ENCODE data around the gene APLP1. TPM values are rescaled to one million over a fixed set of nuclear protein-coding genes. Genes with fewer than 3 reads are reported as not detected.

APLP1 gene
- polyA plus RNA-seq, 1 experiment = 11.4 TPM

DNA sequence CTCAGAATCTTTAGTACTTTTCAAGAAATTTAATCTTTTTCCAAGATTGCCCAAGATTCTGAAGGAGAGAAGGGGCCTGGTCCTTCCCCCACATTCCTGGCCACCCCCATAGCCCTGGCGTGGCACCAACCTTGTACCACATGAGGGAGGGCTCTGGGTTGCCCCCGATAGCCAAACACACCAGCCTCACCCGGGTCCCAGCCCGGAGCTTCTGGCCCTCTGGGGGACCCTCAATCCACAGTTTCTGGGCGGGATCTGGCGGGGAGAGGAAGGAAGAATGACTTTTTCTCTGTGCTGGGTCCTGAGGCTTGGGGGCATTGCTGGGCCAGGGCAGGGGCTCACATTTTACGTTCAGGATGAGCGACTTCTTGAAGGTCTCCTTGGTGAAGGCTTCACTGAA is 20.5 kb upstream of the APLP1 start:
- POLR2A ChIA-PET = no interaction called here
- TF ChIP-seq, protein P1, sequence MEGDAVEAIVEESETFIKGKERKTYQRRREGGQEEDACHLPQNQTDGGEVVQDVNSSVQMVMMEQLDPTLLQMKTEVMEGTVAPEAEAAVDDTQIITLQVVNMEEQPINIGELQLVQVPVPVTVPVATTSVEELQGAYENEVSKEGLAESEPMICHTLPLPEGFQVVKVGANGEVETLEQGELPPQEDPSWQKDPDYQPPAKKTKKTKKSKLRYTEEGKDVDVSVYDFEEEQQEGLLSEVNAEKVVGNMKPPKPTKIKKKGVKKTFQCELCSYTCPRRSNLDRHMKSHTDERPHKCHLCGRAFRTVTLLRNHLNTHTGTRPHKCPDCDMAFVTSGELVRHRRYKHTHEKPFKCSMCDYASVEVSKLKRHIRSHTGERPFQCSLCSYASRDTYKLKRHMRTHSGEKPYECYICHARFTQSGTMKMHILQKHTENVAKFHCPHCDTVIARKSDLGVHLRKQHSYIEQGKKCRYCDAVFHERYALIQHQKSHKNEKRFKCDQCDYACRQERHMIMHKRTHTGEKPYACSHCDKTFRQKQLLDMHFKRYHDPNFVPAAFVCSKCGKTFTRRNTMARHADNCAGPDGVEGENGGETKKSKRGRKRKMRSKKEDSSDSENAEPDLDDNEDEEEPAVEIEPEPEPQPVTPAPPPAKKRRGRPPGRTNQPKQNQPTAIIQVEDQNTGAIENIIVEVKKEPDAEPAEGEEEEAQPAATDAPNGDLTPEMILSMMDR (IDR thresholded peaks at IDR 0.05; ENCODE audit: insufficient read depth, low read depth, low read length) = no peak
- Histone ChIP-seq H3K36me3 (ENCODE audit: control insufficient read depth, insufficient read depth, low read length) (no peaks in the 10 kb centered on the region), H3K4me3 (ENCODE audit: low read depth, low read length) (no peak overlapping the region), H3K27me3 (ENCODE audit: control insufficient read depth, insufficient read depth, low read length) (peaks cover 23% of the 10 kb centered on the region)
- CTCF ChIA-PET = interaction anchor here (1.2 kb wide), 1 partner anchor 9 kb away, joined by 3 read pairs; no protein-coding TSS in a partner anchor
- no peak for DNase-seq (ENCODE audit: low read depth)

DNA sequence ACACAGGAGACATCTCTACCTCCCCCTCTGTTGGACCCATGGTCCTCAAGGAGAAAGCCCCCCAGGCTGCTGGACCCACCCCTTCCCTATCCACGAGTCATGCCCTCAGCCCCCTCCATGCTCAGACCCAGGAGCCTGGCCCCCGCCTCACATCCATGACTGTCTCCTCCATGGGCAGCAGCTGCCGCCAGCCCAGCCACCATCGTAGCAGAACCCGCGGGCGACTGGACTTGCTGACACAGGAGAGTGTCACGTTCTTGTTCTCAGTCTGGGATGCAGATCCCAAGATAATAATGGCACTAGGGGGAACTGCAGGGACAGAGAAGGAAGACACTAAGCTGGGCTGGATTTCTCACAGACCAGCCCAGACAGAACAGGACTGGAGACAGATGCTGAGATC is 19.9 kb upstream of the APLP1 start:
- CTCF ChIA-PET = no interaction called here
- peaks cover 27% of the 10 kb centered on the region for H3K27me3 ChIP-seq (ENCODE audit: control insufficient read depth, insufficient read depth, low read length)
- TF ChIP-seq, protein P1 (IDR thresholded peaks at IDR 0.05; ENCODE audit: insufficient read depth, low read depth, low read length) = no peak

DNA sequence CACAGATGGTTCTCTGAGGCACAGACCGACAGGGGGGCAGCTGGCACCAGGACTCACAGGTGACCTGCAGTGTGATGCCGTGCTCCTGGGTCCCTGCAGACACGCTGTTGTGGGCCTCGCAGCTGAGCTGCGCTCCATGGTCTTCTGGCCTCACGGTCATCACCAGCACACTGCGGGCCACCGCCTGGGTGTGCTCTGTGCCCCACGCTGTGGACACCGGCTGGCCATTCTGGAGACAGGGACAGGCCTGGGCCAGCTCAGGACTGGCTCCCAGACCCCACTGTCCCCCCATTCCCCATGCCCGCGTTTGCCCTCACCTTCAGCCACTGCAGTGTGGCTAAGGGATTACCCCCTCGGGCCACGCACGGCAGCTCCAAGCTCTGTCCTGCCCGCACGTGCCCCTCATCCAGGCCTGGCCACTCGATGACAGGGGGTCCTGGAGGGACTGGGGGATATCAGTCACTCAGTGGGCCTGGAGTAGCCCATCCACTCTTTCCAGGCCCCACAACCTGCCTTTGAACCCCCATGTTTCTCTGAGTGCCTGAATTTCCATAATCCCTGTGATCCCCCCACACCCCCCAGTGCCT is 19.4 kb upstream of the APLP1 start:
- DNase-seq (ENCODE audit: low read depth) = no peak
- CTCF ChIA-PET = no interaction called here
- POLR2A ChIA-PET = no interaction called here
- H3K4me3 ChIP-seq (ENCODE audit: low read depth, low read length) = no peak overlapping the region
- H3K36me3 ChIP-seq (ENCODE audit: control insufficient read depth, insufficient read depth, low read length) = no peaks in the 10 kb centered on the region
- H3K27me3 ChIP-seq (ENCODE audit: control insufficient read depth, insufficient read depth, low read length) = peaks cover 27% of the 10 kb centered on the region
- TF ChIP-seq, protein P1 (IDR thresholded peaks at IDR 0.05; ENCODE audit: insufficient read depth, low read depth, low read length) = no peak

More for the DNA sequence above, 19.9 kb upstream of the APLP1 start:
- POLR2A ChIA-PET = no interaction called here
- H3K4me3 ChIP-seq (ENCODE audit: low read depth, low read length) = no peak overlapping the region
- no peaks in the 10 kb centered on the region for H3K36me3 ChIP-seq (ENCODE audit: control insufficient read depth, insufficient read depth, low read length)
- DNase-seq (ENCODE audit: low read depth) = no peak

DNA sequence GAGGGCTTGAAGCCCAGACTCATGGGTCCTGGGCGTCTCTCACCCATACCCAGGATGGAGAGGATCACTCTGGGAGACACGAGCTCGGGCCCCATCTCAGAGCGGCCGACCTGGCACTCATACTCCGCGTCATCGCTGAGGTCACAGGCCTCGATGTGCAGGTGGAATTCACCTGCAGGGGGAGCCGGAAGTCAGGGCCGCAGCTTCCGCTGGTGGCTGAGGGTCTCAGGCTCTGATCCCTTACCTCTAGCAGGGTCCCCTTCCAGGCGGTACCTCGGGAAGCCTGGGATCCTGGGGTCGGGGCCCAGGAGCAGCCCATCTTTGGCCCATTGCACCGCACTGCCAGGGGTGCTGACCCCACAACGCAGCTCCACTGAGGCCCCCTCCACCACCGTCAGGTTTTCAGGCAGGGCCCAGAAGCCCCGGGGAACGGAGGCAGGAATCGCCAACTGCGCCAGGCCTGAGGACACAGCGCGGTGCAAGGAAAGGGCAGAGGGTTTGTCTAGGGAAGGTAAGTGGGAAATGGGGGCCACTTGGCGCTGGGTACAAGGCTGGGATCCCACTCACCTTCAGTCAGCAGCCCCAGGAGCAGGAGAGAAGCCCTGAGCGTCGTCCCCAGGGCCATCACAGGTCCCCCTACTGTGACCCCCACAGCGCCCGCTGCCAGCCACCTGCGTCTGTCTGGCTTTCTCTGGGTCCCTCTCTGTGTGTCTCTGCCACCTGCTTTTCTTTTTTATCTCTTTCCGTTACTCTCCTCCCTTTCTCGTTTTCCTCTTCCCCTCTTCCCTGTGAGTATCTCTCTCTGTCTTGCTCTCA is 17.0 kb upstream of the APLP1 start:
- TF ChIP-seq, protein P1 (IDR thresholded peaks at IDR 0.05; ENCODE audit: insufficient read depth, low read depth, low read length) = no peak
- ChIA-PET POLR2A (no interaction called here), CTCF (no interaction called here)
- Histone ChIP-seq H3K27me3 (ENCODE audit: control insufficient read depth, insufficient read depth, low read length) (peaks cover 20% of the 10 kb centered on the region), H3K36me3 (ENCODE audit: control insufficient read depth, insufficient read depth, low read length) (no peaks in the 10 kb centered on the region), H3K4me3 (ENCODE audit: low read depth, low read length) (no peak overlapping the region)
- DNase-seq (ENCODE audit: low read depth) = no peak

DNA sequence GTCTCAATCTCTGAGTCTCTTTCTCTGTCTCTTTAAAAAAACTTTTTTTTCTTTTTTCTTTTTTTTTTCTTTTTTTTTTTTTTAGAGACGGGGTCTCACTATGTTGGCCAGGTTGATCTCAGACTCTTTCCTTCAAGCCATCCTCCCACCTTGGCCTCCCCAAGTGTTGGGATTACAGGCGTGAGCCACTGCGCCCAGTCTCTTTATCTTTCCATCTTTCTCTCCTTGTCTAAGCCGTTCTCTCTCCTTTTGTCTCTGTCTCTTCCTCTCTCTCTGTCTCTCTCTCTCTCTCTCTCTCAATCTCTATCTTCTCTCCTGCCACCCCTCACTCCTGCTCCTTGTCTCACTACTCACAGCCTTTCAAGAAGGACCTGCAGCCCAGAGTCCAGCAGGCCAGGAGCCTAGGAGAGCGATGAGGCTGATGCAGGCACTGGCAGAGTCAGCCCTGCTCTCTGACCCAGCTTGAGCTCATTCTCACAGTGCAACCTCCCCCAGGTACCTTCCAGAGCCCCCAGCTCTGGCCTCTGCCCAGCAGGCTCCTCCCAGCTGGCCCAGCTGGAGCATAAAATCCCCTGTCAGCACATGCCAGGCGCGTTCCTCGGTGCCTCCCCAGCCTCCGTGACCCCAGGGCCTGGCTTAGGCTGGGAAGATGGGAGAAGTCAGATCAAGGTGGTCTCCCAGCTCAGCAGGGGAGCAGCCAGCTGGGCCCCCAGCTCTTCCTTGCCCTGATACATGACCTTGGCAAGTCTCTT is 16.2 kb upstream of the APLP1 start, which contains the start of gene NPHS1:
Gene NPHS1, minus strand, starts transcription at position 476 of the 752 bp plus-strand sequence. CDS start 667 bp downstream, outside the sequence.
- ChIA-PET POLR2A (no interaction called here), CTCF (no interaction called here)
- TF ChIP-seq, protein P1 (IDR thresholded peaks at IDR 0.05; ENCODE audit: insufficient read depth, low read depth, low read length) = no peak
- no peak within 1 kb of the TSS for H3K4me3 ChIP-seq (ENCODE audit: low read depth, low read length)
- no peaks in the 10 kb centered on the region for H3K36me3 ChIP-seq (ENCODE audit: control insufficient read depth, insufficient read depth, low read length)
- peaks cover 24% of the 10 kb centered on the region for H3K27me3 ChIP-seq (ENCODE audit: control insufficient read depth, insufficient read depth, low read length)
- no peak for DNase-seq (ENCODE audit: low read depth)

All from BJ (cell line).